Measurements from ENCODE around the gene PXYLP1. TPM values are rescaled to one million over a fixed set of nuclear protein-coding genes. Genes with fewer than 3 reads are reported as not detected.
A peak's percentile ranks its signal among the peaks of the same experiment; 100 is the strongest.
"Not testable (repeated sequence)": the region's sequence is repeated elsewhere in the genome, so short reads cannot be mapped to it uniquely, and the experiment has no call there.

Gene PXYLP1
- total RNA-seq, 4 donors from 2014 or later, result 8.6 to 34.0 (median 19.8) TPM

DNA sequence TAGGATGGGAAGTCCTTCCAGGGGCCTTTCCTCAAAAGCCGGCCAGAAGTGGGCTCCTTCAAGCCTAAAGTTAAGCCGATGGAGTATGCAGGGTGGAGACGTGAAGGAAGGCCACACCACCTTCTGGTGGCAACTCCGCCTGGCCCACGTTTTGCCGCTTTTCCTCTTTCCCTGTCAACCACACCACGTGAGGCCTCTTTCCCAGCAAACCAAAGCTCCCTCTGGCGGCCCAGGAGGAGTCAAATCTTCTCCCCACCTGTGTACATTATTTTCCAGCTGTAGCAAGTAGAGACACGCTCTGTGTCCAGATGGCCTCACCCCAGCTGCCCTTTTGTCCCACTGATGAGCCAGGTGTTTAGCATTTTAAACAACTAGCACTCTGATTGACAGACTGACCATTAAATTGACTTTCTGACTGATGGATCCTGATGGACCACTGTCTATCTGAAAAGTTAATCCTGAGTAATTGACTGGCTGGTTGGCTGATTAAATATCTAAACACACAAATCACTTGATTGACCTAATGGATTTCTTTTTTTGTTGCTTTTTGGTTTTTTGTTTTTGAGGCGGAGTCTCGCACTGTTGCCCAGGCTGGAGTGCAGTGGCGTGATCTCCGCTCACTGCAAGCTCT is 77.1 kb downstream of the PXYLP1 start:
- TF ChIP-seq, protein P1, sequence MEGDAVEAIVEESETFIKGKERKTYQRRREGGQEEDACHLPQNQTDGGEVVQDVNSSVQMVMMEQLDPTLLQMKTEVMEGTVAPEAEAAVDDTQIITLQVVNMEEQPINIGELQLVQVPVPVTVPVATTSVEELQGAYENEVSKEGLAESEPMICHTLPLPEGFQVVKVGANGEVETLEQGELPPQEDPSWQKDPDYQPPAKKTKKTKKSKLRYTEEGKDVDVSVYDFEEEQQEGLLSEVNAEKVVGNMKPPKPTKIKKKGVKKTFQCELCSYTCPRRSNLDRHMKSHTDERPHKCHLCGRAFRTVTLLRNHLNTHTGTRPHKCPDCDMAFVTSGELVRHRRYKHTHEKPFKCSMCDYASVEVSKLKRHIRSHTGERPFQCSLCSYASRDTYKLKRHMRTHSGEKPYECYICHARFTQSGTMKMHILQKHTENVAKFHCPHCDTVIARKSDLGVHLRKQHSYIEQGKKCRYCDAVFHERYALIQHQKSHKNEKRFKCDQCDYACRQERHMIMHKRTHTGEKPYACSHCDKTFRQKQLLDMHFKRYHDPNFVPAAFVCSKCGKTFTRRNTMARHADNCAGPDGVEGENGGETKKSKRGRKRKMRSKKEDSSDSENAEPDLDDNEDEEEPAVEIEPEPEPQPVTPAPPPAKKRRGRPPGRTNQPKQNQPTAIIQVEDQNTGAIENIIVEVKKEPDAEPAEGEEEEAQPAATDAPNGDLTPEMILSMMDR (IDR thresholded peaks at IDR 0.05), result peak in 4 of 6 experiments; percentile 18 to 59 (median 50)
- no peak for TF ChIP-seq POLR2A (IDR thresholded peaks at IDR 0.05)
- Histone ChIP-seq H3K9me3 (no peaks in the 10 kb centered on the region), H3K4me1 (peaks cover 0 to 12% (median 0%) of the 10 kb centered on the region in 4 donors), H3K27me3 (no peaks in the 10 kb centered on the region), H3K4me3 (no peak overlapping the region), H3K27ac (no peak overlapping the region), H3K36me3 (no peaks in the 10 kb centered on the region)
- peak in 2 of 3 donors; percentile 67 to 71 for DNase-seq

DNA sequence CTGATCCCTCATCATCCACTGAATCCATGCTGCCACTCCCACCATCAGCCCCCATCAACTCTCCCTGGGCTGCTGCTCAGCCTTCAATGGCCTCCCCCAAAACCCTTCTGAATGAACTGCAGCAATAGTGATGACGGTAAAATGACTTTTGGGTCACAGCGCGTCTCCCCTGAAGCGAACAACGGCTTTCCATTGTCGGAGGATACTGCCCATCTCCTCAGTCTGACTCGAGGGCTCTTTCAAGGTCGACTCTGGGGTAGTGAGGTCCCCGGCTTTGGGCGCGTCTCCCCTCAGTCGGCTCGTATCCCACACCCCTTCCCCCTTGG is 79.5 kb downstream of the PXYLP1 start:
- Histone ChIP-seq H3K4me1 (peaks cover 0 to 12% (median 0%) of the 10 kb centered on the region in 4 donors), H3K36me3 (no peaks in the 10 kb centered on the region)
- TF ChIP-seq, protein P1 (IDR thresholded peaks at IDR 0.05), result no peak
- TF ChIP-seq POLR2A (IDR thresholded peaks at IDR 0.05), result no peak

DNA sequence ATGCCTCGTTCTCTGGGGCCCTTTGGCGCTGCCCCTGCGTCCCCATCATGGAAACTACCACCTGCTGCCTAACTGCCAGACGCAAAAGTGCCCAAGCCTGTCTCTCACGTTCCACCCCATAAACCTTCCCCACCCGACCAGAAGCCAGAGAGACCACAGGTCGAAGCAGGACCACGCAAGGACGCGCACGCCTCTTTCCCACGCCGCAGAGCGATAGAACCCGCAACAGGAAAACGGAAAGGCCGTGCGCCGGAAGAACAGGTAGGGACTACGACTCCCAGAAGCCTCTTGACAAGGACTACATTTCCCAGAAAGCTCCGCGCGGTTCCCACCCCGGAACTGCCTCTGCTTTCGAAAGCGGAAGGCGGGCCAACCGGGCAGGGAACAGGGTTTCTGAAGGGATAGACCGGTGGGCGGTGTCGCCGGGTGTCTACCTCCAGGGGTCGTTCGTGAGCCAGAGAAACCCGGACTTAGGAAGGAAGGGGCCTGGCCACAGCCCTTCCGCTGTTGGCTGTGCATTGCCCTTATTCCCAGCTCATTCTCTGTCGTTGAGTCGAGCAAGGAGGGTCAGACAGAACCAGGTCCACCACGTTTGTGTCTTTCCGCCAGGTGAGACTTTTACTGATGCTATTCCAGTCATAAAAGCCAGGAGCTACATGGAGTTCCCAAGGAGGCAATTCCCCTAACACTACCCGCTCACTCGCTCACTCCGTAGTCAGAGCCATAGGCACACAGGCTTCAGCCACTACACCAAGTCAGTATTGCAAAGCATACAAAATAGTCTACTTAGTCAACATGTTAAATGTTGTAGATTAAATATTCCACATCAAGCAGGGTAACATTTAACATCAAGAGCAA is 80.1 kb downstream of the PXYLP1 start:
- TF ChIP-seq, protein P1 (IDR thresholded peaks at IDR 0.05), result peak; percentile 64 to 94 (median 84)
- peak; percentile 28 to 58 for TF ChIP-seq POLR2A (IDR thresholded peaks at IDR 0.05)
- Histone ChIP-seq H3K9me3 (no peaks in the 10 kb centered on the region), H3K4me1 (peaks cover 0 to 12% (median 0%) of the 10 kb centered on the region in 4 donors), H3K27me3 (no peaks in the 10 kb centered on the region), H3K36me3 (no peaks in the 10 kb centered on the region), H3K4me3 (peak overlapping the region; percentile 53 to 79 (median 58)), H3K27ac (peak overlapping the region; percentile 72 to 81 (median 79))
- DNase-seq, result peak; percentile 98 to 100 (median 98)

More for the DNA sequence above, 79.5 kb downstream of the PXYLP1 start:
- Histone ChIP-seq H3K4me3 (peak overlapping the region; percentile 53 to 79 (median 58)), H3K27me3 (no peaks in the 10 kb centered on the region), H3K9me3 (no peaks in the 10 kb centered on the region), H3K27ac (peak overlapping the region; percentile 72 to 81 (median 79))
- DNase-seq, result no peak

DNA sequence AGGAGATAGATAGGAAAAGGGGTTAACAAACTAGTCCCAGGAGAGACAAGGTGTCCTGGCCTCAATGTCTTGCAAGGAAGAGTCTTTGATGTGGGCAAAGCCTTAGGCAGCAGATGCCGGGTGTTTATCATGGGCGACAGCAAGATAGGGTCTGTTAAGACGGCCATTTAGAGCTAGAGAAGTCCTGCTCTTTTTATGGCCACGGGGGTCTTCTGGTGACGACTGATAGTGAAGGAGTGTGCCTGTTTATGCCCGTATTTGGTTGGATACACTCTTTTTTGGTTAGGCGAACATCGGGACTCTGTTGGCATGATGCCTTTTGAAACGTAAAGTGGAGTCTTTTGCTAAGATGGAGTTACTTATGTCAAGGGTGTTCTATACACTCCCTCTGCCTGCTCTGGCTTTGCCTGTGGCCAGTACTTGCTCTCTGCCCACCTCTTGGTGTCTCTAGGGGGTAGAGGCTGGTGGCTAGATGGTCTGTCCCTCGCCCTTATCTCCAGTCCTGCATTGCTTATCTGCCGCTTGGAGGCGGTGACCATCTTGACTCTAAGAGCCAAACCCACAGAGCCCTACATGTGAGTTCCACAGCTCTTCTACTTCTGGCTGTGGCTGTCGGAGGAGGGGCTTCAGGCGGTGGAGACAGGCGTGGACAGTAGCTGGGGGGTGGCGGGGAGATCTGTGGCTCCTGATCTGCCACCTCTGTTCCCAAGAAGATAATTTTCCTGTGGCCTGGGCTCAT is 80.9 kb downstream of the PXYLP1 start:
- no peak for TF ChIP-seq POLR2A (IDR thresholded peaks at IDR 0.05)
- TF ChIP-seq, protein P1 (IDR thresholded peaks at IDR 0.05), result no peak
- peaks cover 0 to 12% (median 0%) of the 10 kb centered on the region in 4 donors for H3K4me1 ChIP-seq
- H3K4me3 ChIP-seq, result peak overlapping the region; percentile 53 to 79 (median 58)
- DNase-seq, result no peak
- no peaks in the 10 kb centered on the region for H3K27me3 ChIP-seq
- H3K36me3 ChIP-seq, result no peaks in the 10 kb centered on the region
- H3K9me3 ChIP-seq, result no peaks in the 10 kb centered on the region
- H3K27ac ChIP-seq, result peak overlapping the region; percentile 72 to 81 (median 79)

DNA sequence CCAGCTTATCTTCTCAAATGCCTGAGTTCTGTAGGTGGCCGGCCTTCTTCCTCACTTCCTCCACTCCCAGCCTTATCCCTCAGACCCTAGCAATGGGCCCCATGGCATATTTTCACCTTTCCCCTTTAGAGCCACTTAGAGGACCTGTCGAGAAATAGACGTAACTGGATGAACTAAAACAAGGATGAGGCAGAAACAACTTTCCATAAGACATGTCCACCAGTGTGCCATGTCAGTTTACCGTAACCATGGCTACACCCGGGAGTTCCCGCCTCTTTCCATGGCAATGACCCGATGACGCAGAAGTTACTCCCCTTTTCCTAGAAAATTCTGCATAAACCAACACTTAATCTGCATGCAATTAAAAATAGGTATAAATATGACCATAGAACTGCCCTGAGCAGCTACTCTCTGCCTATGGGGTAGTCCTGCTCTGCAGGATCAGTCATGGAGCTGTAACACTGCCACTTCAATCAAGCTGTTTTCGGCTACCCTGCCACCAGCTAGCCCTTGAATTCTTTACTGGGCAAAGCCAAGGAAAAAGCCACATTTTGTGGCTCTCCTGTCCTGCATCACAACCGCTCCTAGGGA is 81.6 kb downstream of the PXYLP1 start:
- DNase-seq, result no peak
- Histone ChIP-seq H3K27me3 (no peaks in the 10 kb centered on the region), H3K27ac (no peak overlapping the region), H3K4me1 (peaks cover 0 to 12% (median 0%) of the 10 kb centered on the region in 4 donors), H3K4me3 (no peak overlapping the region), H3K36me3 (no peaks in the 10 kb centered on the region), H3K9me3 (no peaks in the 10 kb centered on the region)
- TF ChIP-seq, protein P1 (IDR thresholded peaks at IDR 0.05), result no peak
- TF ChIP-seq POLR2A (IDR thresholded peaks at IDR 0.05), result no peak

DNA sequence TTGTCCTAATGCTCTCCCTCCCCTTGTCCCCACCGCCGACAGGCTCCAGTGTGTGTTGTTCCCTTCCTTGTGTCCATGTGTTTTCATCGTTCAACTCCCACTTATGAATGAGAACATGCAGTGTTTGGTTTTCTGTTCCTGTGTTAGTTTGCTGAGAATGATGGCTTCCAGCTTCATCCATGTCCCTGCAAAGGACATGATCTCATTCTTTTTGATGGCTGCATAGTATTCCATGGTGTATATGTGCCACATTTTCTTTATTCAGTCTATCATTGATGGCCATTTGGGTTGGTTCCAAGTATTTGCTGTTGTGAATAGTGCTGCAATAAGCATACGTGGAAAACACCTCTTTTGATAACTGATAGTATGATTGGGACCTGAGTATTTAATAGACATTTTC is 82.8 kb downstream of the PXYLP1 start:
- not testable (repeated sequence) for H3K36me3 ChIP-seq, H3K9me3 ChIP-seq, H3K27ac ChIP-seq, H3K27me3 ChIP-seq, DNase-seq, H3K4me3 ChIP-seq
- peaks cover 0 to 12% (median 0%) of the 10 kb centered on the region in 4 donors for H3K4me1 ChIP-seq

Data from Peyer's patch (tissue), 4 donors.